Activated CD4-positive, alpha-beta T cell treated with anti-CD3 and anti-CD28 coated beads, Interleukin-2, amount 50 U/mL, for 1 hour (primary cell): ENCODE measurements around the gene ALK.
"Not testable (repeated sequence)": the region's sequence is repeated elsewhere in the genome, so short reads cannot be mapped to it uniquely, and the experiment has no call there.

Source experiments
- DNase-seq: peaks from one replicate; pipeline ENCODE4 v3.0.0-alpha.2; 2020

The ALK gene

DNA sequence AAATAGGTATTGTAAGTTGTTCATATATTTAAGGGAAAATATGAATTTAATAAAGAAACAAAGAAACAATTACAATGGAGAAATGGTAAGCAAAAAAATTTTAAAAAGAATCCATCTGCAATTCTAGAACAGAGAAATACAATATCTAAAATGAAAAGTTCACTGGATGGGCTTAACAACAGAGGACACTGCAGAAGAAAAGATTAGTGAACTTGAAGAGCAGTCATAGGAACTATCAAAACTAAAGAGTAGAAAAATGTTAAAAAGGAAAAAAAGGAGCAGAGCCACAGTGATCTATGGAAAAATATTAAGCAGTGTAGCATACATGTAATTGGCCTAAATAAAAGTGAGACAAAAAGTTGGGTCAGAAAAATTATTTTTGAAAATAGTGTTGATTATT lies 83.5 kb downstream of the ALK start:
- no peak for DNase-seq

DNA sequence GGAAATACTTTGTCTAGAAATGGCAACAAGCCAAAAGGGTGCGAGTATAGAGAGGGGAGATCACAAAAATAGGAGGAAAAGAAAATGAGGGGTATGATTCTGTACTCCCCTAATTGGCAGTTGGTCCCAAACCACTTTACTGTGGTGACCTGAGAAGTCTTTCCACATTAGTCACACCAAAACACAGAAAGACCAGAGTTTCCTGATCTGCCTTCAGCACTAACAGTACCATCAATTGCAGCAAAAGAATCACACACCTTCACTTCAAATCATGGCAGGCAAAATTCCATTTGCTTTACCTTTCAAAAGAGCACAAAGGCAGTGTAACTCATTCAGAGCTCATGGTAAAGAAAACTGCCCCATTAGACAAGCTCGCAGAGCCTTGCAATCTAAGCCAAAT lies 86.8 kb downstream of the ALK start:
- no peak for DNase-seq

DNA sequence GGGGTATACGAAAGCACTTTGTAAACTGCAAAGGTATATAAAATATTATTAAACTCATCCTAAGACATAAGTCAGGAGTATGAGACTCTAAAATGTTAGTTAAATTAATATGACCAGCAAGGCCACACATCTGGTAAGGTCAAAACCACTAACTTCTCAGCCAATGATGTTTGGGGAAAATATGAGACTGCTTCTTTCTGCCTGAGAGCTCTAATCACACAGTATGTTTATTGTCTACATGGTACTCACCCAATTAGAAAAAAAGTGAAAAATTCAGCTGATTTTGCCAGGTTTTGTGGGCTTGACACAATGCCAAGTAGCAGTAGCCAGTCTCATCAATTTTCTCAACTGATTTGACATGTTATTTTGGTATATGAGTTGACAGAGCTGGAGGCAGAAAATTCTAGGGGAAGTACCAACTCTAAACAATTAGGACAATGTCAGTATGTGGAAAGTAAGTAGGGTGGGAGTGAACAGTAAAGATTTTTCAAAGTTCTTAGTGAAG lies 87.3 kb downstream of the ALK start:
- DNase-seq, result no peak

DNA sequence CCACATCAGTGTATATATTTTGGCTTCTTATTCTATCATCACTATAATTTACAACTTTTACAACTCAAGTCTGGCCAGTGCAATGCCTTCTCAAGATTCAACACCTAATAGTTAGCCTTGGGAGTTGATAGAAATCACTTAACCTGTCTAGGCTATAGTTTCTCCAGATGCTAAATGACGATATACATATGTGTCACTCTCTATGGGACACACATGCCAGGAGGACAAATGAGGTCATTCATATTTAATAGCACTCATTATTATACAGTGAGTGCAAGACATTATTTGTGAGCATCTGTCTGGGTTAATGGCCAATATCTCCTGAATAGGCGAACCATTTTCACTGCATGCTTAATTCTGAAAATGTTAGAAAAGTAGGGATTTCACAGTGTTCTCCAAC lies 89.8 kb downstream of the ALK start:
- no peak for DNase-seq

DNA sequence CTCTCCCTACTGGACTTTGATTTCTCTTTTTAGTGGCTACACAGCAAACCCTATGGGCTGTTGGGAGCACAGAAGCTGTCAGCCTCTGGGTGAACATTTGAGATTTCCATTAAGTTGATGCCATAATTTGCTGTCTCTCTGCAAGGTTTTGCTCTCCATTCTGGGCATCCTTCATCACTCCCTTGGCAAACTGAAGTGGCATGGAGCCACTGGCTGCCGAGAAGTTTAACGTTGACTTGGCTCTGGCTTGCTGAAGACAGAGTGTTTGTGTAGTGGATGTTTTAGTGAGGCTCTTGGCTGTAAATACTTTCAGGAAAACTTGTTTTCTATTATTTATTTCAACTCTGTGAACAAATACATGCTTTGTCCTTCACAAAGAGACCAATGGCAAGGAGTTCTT lies 91.5 kb downstream of the ALK start:
- no peak for DNase-seq

DNA sequence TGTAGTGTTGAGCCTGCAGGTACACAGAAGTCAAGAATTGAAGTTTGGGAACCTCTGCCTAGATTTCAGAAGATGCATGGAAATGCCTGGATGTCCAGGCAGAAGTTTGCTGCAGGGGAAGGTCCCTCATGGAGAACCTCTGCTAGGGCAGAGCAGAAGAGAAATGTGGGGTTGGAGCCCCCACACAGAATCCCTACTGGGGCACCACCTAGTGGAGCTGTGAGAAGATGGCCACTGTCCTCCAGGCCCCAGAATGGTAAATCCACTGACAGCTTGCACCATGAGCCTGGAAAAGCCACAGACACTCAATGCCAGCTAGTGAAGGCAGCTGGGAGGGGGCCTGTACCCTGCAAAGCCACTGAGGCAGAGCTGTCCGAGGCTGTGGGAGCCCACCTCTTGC lies 97.2 kb downstream of the ALK start:
- not testable (repeated sequence) for DNase-seq

DNA sequence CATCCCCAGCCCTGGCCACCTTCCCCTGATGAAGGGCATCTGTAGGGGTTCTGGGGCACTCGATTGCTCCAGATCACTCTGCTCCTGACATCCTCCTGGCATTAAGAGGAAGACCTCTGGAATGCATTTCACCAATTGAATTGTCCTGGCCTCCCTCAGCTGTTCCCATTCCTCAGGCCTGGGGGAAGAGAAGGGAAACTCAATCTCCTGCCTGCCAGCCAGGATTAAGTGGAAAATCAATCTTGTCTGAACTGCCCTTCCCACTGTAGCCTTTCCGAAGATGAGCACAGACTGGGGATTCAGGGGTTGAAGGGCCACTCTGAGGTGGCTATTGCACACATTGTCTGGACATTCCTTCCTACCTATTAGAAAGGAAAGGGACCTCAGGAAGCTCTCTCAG lies 99.8 kb downstream of the ALK start:
- DNase-seq, result no peak

DNA sequence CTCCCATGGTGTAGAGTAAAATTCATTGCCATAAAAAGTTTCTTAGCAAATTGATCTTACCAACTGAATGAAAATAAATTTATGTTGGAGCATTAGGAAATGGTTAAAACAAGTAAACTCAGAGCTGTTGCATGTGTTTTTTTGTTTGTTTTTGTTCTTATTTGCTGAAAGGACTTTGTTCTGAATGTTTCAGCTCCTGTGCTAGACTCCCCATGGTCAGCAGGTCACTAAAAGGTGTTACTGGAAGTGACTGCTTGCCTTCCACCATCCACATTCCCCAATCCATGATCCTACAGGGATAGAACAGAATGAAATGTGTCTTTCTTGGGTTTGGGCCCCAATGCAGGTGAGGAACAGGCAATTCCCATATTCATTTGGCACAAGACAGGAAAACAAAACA lies 101.8 kb downstream of the ALK start:
- DNase-seq, result no peak

DNA sequence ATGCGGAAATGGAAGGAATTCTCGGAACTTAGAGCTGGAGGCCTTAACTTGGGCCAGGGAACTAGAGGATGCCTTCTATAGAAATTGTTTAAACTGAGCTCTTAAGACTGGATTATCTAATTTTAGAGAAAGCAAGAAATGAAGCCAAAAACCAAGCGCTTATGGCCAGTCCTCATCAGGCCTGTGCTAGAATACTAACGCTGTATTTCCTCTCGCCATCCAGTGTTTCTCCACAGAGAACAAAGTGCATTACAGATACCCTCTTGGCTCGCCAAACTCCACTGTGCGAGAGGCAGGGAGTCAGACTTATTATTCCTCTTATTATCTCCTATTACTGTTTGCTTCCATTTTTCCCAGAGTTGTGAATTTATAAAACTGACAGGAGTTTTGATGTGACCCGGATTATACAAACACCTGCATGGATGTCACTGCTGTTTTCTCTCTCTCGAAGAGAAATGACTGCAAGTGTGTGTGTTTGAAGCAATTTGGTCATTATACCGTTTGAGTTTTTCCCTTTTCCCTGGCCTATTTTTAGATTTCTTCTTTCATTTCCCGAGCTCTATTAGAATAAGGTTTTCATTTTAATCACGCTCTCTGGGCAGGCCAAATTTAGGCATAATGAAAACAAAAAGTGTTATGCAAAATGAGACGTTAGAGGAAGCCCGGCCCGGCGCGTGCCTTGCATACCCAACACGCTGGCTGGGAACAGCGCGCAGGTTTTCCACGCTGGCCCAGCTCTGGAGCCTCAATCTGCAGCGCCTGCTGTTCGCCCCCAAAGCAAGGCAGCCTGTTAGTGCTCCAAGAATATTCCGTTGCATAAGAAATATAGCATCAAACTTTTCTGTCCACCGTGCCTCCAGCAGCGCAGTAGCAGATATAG lies 103.3 kb downstream of the ALK start:
- DNase-seq, result no peak

DNA sequence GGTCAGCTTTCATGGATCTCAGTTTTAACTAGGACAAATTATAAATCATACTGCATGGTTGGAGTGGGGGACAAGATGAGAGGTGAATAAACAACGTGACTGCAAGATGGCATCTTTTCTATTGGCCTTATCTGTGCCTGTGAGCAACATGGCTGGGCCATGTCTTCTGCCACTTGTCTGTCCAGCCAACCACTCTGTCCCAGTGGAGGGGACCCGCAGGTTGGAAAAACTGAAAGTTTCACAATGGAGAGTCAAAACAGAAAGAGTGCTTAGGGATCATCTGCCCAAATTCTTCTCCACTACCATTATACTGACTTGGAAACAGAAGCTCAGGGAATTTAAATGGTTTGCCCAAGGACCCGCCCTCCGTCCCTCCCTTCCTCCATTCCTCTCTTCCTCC lies 104.1 kb downstream of the ALK start:
- DNase-seq, result no peak

DNA sequence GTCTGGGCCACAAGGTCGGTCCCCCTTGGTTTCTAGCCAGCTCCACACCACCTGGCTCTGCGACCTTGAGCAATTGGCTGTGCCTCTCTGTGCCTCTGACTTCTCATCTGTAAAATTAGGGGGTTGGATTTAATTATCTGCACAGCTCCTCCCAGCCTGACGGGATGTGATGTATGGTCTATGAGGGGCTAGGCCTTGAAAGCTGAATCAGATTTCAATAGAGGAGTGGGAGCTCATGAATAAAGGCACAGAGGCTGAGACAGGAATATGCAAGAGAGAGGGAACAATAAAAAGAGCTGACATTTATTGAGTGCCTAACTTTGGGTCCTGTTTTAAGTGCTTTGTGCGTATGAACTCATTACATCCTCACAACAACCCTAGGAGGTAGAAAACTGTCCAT lies 104.7 kb downstream of the ALK start:
- DNase-seq, result no peak

DNA sequence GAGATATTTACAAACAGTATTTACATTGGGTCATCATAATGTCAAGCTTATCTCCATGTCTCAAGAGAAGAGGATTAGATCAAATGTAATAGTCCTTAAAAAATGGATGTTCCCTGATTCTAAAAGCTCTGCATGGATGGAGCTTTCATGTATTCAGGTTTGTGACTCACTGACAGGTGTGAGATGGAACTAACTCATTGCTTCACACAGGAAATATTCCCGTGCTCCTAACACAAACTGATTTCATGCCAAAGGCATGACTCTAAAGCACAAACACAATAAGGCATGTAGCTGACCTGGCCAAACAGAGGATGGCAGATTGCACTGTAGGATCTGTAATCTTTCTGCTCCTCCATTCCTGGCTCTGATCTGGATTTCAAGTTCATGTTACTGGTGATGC lies 110.0 kb downstream of the ALK start:
- DNase-seq, result no peak

DNA sequence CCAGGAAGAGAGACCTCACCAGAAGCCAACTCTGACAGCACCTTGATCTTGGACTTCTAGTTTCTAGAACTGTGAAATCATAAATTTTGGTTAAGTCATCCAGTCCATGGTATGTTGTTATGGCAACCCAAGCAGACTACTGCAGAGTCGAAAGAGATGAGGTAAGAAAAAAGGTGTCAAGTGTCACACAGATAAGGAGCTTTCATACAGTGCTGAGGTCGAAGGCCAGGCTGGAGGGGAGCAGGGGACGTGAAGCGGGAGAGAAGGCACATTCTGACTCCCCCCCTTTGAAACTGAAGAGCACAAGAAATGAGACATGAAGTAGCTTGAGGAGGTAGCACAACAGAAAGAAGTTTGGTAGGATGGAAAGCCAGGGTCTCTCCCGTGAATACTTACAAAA lies 110.4 kb downstream of the ALK start:
- no peak for DNase-seq

DNA sequence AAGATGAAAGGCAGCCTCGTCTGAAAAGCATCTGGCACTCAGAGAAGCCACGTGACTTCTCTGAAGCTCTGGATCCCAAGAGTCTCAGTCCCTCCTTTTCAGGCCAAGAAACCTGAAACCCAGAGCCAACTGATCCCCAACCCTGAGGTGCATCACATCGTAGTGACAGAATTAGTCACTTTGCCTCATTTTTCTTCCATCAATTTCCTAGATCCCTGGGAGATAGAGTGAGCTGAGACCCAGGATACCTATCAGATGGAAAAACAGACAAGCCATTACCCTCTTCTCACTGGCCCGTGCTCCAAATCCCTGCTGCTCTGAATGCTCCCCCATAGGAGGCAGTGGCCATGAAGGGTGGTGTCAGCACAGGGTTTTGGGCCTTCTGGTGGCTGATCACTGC lies 113.1 kb downstream of the ALK start:
- no peak for DNase-seq

DNA sequence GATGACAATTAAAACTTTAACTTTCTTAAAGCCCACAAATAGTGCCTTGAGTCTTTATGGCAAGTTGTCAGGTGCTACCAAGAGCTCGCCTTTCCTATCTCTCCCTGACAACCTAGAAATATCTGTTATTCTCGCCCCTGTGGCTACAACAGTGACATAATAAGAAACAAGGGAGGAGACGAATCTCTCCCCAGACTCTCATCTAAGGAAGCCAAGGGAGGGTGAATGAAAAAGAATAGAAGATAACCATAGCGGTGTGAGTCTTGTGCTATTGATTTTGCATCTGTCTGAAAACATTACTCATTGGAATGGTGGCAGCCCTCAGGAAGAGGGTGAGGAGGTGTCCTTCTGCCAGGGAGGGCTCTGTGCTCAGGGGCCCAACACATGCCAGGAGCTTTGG lies 114.3 kb downstream of the ALK start:
- DNase-seq, result no peak

DNA sequence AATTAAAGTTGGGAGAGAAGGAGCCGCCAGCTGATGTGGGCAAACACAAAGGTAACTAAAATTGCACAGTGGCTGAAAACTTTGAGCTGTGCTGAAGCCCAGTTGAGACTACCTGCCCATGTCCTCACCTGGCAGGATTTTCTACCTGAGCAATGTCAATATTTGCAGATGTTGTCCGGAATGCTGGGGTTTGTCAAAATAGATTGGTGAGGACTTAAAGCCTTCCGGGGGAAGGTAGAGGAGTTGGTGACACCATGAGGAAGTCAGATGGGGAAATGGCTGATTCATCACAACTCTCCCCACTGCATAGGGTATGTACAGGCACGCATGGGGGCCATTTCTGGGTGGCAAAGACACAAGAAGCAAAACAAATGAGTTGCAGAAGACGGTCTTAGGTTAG lies 114.9 kb downstream of the ALK start:
- no peak for DNase-seq

DNA sequence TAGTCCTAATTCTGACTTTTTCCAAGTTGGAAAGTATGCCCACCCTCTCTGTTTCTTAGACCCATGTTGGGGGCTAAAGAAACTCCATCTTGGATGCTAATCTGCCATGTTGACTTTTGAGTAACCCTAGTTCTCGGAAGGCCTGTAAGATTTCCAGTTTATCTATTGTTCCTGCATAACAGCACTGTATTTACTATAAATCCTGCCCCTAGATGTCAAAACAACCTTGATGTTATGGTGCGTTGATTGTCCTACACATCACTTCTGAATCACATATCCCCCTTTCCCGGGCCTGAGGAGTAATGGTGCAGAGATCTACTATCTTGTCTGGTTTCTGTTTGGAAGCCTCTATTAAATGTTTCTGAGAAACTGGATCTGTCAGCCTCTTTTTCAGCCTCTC lies 116.7 kb downstream of the ALK start:
- DNase-seq, result no peak

DNA sequence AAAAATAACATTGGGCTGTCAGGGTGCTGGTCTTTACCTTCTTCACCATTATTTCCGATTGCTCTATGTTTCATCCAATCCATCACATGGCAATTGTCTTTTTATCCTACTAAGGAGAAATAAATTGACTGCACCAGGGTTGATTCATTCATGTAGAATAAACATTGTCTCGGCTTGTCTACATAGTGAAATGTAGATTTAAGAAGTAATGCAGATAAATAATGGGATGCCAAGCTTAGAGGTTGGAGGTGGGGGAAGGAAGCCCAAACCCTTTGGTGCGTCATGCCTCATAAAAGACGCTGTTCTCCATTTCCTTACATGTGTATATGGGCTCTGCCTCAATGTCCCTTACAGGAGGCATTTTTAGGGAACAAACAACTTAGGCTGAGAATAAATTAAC lies 117.8 kb downstream of the ALK start:
- no peak for DNase-seq

DNA sequence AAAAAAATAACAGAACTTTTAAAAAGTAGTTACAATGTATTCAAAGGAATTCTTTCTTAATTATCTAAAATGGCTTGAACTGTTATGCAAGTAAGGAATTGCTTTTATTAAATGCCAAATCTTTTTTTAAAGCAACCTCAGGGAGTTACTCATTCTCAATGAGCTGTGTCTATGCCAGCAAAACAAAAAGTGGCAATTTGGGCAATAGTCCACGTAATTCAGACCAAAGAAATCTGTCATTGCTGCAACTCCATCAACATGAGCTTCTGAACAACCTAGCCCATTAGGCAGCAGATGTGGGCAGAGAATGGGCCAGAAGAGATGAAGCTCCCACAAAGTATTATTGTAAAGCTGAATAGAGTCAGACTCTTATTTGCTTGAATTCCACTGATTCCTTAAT lies 118.4 kb downstream of the ALK start:
- no peak for DNase-seq

DNA sequence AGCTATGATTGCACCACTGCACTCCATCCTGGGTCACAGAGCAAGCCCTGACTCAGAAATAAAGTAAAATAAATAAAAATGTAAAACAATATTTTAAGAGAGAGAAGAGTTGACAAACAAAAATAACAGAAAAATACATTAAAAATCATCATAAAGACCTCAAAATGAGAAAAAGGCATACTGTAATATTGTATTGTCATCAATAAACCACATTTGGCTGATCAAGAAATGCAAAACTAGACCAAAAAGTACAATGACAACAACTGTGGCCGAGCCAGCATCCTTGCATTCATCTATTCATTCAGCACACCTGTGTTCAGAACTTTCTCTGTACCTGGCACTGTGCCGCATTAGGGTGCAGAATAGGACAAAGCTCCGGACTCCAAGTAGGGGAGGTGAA lies 121.8 kb downstream of the ALK start:
- no peak for DNase-seq

DNA sequence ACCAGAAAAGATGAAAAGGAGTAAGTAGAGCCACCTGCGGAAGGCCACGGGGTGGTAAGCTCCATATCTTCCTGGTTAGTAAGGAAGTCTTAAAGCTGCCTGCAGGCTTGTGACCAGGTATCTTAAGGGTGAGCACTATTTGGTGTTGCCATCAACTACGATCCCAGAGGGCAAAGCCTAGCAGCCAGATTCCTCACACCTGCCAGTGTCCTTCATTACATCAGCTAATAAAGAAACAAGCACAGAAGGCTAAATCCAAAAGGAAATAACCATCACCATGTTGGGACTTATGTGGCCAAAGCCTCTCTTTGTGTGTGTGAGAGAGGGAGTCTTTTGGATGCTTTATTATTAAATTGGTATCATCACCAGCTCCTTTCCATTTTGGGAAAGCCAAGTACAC lies 123.5 kb downstream of the ALK start:
- no peak for DNase-seq

DNA sequence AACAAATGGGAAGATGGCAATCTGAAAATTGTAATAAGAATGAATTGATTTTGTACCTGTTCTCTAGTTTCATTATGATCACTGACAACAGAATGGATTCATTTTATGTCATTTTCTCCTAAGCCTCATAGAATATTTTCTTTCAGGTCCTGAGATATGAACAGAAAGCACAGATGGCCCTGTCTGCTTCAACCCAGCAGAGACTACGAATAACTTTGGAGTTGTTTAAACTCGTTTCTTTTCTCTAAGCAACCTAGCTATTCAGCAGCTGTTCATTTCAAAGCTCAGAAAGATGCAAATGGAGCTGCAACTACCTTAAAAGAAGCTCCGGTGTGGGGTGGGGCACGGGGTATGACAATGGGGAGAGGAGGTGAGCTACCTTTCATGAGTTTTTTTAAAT lies 124.9 kb downstream of the ALK start:
- DNase-seq, result no peak

DNA sequence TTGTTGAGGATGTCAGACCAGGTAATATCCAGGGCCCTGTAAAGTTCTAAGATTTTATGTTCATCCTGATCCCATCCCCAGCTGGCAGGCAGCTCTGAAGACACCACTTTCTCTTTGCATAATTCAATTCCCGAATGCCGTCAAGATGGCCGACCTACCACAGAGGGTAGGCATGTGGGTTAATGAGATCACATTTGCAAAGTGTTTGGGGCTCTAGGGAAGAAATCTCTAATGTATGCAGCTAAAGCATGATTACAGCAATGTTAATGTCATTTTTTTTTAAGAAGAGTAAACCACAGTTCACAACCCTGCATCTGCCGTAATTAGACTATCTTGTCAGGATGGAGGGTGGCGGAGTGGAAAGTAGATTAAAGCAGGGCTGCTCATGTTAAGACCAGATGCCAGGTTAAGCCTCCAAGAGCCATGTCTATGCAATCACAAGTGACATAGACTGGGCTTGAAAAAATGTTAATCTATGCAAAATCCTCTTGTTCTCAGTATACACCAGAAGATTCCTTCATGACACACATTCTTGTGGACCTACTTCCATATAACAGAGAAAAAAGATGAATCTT lies 131.4 kb downstream of the ALK start:
- DNase-seq, result no peak
